ENCODE results near the gene STRIP2.

DNA sequence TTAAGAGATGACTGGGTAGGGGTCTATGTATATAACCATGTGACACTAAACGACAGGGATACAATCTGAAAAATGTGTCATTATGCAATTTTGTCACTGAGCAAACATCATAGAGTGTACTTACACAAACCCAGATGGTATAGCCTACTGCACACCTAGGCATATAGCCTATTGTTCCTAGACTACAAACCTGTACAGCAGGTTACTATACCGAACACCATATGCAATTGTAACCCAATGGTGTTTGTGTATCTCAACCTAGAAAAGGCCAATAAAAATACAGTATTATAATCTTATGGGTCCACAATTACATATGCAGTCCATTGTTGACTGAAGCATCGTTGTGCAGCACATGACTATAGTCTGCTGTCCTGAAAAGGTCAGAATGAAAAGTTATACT, 22.9 kb downstream of the STRIP2 start:
- TF ChIP-seq, protein P1, sequence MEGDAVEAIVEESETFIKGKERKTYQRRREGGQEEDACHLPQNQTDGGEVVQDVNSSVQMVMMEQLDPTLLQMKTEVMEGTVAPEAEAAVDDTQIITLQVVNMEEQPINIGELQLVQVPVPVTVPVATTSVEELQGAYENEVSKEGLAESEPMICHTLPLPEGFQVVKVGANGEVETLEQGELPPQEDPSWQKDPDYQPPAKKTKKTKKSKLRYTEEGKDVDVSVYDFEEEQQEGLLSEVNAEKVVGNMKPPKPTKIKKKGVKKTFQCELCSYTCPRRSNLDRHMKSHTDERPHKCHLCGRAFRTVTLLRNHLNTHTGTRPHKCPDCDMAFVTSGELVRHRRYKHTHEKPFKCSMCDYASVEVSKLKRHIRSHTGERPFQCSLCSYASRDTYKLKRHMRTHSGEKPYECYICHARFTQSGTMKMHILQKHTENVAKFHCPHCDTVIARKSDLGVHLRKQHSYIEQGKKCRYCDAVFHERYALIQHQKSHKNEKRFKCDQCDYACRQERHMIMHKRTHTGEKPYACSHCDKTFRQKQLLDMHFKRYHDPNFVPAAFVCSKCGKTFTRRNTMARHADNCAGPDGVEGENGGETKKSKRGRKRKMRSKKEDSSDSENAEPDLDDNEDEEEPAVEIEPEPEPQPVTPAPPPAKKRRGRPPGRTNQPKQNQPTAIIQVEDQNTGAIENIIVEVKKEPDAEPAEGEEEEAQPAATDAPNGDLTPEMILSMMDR (IDR thresholded peaks at IDR 0.05): no peak
- no peak for TF ChIP-seq POLR2A (IDR thresholded peaks at IDR 0.05)
